Thoracic aorta (tissue), 2 donors: ENCODE data around the gene ENTPD1. TPM values are rescaled to one million over a fixed set of nuclear protein-coding genes. Genes with fewer than 3 reads are reported as not detected.
"Not testable (repeated sequence)": the region's sequence is repeated elsewhere in the genome, so short reads cannot be mapped to it uniquely, and the experiment has no call there.

ENCODE experiments used
- ATAC-seq: fragments of 150-250 bp; one replicate; pipeline ENCODE4 v1.8.0; 2017; ENCODE audit warnings: low read depth; ENCODE audit not compliant: insufficient number of reproducible peaks, low FRiP score
- DNase-seq: peaks from one replicate; pipeline ENCODE4 v3.0.0-alpha.2; 2020; ENCODE audit warnings: low spot score
- H3K27ac ChIP-seq, 2 donors: fragments of 200-600 bp; sonication (generic); 1 replicate in 1 of 2; 2 replicates in 1 of 2; pipeline ENCODE4 v1.5.1; 2016; ENCODE audit warnings: mild to moderate bottlenecking in 2 of 2, moderate library complexity in 2 of 2
- H3K27me3 ChIP-seq: fragments of 200-600 bp; sonication (generic); replicated peaks from 2 replicates; pipeline ENCODE4 v1.6.0; 2016; ENCODE audit warnings: mild to moderate bottlenecking; ENCODE audit not compliant: insufficient read depth
- H3K36me3 ChIP-seq: fragments of 200-600 bp; sonication (generic); one replicate; pipeline ENCODE4 v1.5.1; 2016
- H3K4me1 ChIP-seq, 2 donors: fragments of 200-600 bp; sonication (generic); 1 replicate in 1 of 2; 2 replicates in 1 of 2; pipeline versions ENCODE4 v1.5.1 to v1.6.0; 2016; ENCODE audit warnings: low read depth in 2 of 2, mild to moderate bottlenecking in 1 of 2; ENCODE audit not compliant: control insufficient read depth in 1 of 2
- H3K4me3 ChIP-seq: fragments of 200-600 bp; sonication (generic); 2 replicates; pipeline ENCODE4 v1.5.1; 2016; ENCODE audit warnings: mild to moderate bottlenecking
- H3K9me3 ChIP-seq: fragments of 200-600 bp; sonication (generic); 2 replicates; pipeline ENCODE4 v1.5.1; 2016
- total RNA-seq, 2 donors: library from RNA; depleted of rRNA; stranded (reverse); fragments of >200 nt; gene quantifications; one replicate each; pipeline versions ENCODE4 v1.1.0 to v1.2.3, GENCODE V29; 2016
- TF ChIP-seq, protein P1 (sequence below): fragments of 200-600 bp; sonication (generic); IDR thresholded peaks from one replicate; pipeline ENCODE4 v1.5.1; 2019; ENCODE audit warnings: antibody characterized with exemption

ENTPD1 gene
- total RNA-seq, 2 donors from 2014 or later: 32.1 to 63.6 TPM

DNA sequence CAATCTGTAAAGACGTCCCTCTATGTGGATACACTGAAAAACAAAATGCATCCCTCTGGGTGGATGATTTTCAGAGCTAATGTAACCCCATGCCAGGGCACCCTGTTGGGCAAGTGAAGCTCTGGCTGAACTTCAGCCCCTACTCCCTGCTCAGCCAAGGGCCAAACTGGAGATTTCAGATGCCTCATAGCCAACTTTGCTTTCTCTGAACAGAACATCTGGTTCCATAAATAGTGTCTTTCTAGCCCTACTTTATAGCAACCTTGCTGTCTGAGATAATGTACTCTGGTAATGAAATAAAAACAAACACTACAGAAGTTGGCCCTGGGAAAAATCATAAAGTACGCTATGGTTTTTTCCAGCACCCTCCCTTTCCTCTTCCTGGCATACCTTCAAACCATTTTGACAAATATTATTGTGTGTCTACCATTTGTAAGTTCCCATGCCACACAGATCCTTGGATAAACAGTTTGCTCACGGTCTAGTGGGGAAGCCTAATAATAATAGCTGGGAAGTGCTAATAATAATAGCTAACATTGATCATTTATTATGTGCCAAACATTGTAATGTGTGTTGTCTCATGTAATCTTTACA lies 3.4 kb downstream of the ENTPD1 start:
- Histone ChIP-seq H3K27ac (peak overlapping the region in 1 of 2 donors; percentile 28), H3K27me3 (no peaks in the 10 kb centered on the region), H3K4me3 (no peak overlapping the region), H3K9me3 (no peaks in the 10 kb centered on the region), H3K36me3 (no peaks in the 10 kb centered on the region), H3K4me1 (peaks cover 11 to 53% of the 10 kb centered on the region in 2 donors)
- TF ChIP-seq, protein P1, sequence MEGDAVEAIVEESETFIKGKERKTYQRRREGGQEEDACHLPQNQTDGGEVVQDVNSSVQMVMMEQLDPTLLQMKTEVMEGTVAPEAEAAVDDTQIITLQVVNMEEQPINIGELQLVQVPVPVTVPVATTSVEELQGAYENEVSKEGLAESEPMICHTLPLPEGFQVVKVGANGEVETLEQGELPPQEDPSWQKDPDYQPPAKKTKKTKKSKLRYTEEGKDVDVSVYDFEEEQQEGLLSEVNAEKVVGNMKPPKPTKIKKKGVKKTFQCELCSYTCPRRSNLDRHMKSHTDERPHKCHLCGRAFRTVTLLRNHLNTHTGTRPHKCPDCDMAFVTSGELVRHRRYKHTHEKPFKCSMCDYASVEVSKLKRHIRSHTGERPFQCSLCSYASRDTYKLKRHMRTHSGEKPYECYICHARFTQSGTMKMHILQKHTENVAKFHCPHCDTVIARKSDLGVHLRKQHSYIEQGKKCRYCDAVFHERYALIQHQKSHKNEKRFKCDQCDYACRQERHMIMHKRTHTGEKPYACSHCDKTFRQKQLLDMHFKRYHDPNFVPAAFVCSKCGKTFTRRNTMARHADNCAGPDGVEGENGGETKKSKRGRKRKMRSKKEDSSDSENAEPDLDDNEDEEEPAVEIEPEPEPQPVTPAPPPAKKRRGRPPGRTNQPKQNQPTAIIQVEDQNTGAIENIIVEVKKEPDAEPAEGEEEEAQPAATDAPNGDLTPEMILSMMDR: no peak
- ATAC-seq: no peak
- no peak for DNase-seq

DNA sequence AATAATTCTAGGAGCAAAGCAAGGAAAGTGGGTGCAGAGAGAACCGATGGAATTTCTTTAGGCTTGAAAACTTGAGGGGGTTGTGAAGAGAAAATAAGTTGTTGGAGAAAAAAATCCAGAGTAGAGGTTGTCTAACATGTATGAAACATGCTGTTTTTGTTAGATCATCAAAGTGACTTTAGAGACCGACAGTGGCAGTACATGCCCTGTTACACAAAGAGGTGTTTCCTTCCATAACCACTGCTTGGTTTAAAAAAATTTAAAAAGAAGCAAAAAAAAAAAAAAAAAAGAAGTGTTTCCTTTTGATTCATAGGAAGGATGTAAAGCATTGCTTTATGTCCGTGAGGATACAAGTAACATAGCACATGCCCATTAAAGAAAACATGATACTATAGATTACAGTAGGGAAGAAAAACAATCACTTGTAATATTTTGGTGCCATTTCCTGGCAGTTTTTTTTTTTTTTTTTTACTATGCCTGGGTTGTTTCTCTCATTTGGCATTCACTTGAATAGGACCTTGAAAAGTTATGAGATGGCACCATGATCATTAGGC lies 6.1 kb downstream of the ENTPD1 start:
- DNase-seq (no peak), ATAC-seq (no peak)
- Histone ChIP-seq H3K27ac (no peak overlapping the region), H3K27me3 (no peaks in the 10 kb centered on the region), H3K9me3 (no peaks in the 10 kb centered on the region), H3K4me3 (no peak overlapping the region), H3K36me3 (no peaks in the 10 kb centered on the region), H3K4me1 (peaks cover 11 to 48% of the 10 kb centered on the region in 2 donors)
- TF ChIP-seq, protein P1: no peak

DNA sequence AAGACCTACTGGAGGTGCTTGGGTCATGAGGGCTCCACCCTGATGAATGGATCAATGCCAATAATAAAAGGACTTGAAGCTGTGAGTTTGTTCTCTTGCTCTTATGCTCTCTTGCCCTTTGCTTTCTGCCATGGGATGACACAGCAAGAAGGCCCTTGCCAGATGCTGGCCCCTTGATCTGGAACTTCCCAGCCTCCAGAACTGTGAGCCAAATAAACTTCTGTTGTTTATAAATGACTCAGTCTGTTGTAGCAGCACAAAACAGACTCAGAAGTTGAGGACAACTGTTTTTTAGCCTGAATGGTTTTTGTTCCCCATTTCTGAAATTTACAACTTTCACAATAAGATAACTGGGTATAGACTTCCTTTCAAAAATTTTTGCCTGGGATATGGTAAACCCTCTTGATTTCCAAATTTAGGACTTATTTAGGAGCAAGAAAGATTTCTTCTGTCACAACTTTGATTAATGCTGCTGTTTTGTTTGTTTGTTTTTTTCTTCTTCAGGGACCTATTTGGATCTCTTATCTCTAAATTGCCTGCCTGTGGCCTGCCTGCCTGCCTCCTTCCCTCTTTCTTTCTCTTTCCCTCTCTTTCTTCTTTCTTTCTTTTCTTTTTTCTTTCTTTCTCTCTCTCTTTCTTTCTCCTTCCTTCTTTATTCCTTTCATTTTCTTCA lies 12.1 kb downstream of the ENTPD1 start:
- H3K27ac ChIP-seq: peak overlapping the region; percentile 8 to 34
- H3K4me1 ChIP-seq: peaks cover 0 to 13% of the 10 kb centered on the region in 2 donors
- DNase-seq (no peak), ATAC-seq (no peak)
- H3K9me3 ChIP-seq: no peaks in the 10 kb centered on the region
- peaks cover 1% of the 10 kb centered on the region for H3K36me3 ChIP-seq
- no peaks in the 10 kb centered on the region for H3K27me3 ChIP-seq
- TF ChIP-seq, protein P1: no peak
- no peak overlapping the region for H3K4me3 ChIP-seq

DNA sequence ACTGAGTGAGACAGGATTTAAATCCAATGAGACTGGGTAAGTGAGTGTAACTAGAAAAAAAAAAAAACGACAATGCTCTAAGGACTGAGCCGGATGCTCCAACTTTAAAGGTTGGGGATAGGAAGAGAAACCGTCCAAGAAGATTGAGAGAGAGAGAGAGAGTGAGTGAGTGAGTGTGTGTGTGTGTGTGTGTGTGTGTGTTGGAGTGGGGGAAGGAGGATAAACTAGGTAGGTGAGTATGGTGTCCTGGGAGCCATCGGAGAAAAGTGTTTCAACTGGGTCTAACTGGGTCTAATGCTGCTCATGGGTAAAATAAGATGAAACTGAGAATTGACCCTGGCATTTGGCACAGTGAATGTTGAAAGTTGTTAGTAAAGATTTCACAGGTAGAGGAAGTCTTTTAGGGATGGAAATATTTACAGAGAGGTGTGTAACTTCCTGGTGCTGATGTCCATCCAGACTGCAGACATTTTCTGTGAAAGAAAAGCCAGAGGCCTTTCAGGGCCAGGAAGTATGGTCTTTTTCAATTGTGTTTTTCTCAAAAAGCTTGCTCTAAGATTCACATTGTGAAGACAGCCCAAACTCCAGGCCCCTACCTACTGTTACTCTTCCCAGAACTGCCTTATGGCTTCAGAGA lies 14.2 kb downstream of the ENTPD1 start:
- DNase-seq (no peak), ATAC-seq (no peak)
- Histone ChIP-seq H3K4me3 (no peak overlapping the region), H3K9me3 (no peaks in the 10 kb centered on the region), H3K27me3 (no peaks in the 10 kb centered on the region), H3K4me1 (peaks cover 0 to 13% of the 10 kb centered on the region in 2 donors), H3K27ac (no peak overlapping the region), H3K36me3 (peaks cover 2% of the 10 kb centered on the region)
- TF ChIP-seq, protein P1: no peak

DNA sequence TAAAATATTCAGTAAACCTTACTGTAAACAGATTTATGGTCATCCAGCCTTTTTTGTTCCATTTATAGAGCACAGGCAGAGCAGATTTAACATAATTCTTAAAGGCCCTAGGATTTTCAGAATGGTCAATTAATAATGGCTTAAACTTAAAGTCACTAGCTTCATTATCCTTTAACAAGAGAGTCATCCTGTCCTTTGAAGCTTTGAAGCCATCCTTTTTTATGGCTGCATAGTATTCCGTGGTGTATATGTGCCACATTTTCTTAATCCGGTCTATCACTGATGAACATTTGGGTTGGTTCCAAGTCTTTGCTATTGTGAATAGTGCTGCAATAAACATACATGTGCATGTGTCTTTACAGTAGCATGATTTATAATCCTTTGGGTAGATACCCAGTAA lies 17.5 kb downstream of the ENTPD1 start:
- not testable (repeated sequence) for H3K4me3 ChIP-seq, H3K9me3 ChIP-seq, H3K4me1 ChIP-seq, H3K27ac ChIP-seq, DNase-seq, H3K27me3 ChIP-seq, H3K36me3 ChIP-seq, ATAC-seq

DNA sequence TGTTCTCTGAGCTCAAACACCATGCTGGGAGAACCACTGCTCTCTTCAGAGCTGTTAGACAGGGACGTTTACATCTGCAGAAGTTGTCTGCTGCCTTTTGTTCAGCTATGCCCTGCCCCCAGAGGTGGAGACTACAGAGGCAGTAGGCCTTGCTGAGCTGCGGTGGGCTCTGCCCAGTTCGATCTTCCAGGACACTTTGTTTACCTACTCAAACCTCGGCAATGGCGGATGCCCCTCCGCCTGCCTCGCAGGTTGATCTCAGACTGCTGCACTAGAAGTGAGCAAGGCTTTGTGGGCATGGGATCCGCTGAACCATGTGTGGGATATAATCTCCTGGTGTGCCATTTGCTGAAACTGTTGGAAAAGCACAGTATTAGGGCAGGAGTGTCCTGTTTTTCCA lies 21.7 kb downstream of the ENTPD1 start:
- not testable (repeated sequence) for ATAC-seq, H3K4me3 ChIP-seq, H3K36me3 ChIP-seq, H3K9me3 ChIP-seq, H3K27ac ChIP-seq, DNase-seq, H3K27me3 ChIP-seq
- peaks cover 6 to 12% of the 10 kb centered on the region in 2 donors for H3K4me1 ChIP-seq
